Activated CD4-positive, alpha-beta T cell treated with anti-CD3 and anti-CD28 coated beads, Interleukin-2, amount 50 U/mL, for 48 hours (primary cell): ENCODE results near the gene KRT6A.
"Not testable (repeated sequence)": the region's sequence is repeated elsewhere in the genome, so short reads cannot be mapped to it uniquely, and the experiment has no call there.

Experiments
- DNase-seq, 2 experiments: peaks; one replicate each; pipeline ENCODE4 v3.0.0-alpha.2; 2020

Gene KRT6A

DNA sequence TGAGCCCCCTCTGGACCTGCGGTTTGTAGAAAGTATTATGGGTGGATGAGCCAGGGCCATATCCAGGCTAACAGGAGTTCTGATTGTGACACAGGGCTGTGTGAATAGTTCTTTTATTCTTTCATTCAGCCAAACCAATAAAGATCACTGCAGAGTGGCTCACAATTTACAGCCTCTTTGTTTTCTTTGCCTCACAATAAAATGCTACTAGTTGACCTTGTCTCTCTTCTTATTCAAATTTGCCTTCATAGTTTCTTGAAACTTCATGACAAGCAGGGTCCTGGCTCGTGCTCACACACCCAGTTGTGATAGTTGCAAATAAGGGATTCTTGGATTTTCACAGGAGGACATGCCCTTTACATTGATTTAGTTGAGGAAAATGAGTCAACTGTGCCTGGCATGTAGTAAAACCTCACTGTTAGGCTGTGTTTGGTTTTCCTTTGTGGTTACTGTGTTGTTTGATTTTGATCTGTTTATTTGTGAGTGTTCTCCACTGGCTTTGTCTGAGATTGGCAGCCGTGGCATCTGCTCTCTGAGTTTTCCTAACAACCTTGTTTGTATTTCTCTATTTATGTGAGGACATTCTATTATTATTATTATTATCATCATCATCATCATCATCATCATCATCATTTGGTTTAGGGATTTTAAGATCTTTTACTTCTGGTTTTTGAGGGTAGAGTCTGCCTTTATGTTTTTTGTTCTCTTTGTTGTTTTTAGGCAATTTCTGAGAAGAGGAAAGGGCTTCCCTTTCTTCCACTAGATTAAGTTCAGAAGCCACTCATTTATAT lies 38.5 kb downstream of the KRT6A start:
- DNase-seq = no peak

DNA sequence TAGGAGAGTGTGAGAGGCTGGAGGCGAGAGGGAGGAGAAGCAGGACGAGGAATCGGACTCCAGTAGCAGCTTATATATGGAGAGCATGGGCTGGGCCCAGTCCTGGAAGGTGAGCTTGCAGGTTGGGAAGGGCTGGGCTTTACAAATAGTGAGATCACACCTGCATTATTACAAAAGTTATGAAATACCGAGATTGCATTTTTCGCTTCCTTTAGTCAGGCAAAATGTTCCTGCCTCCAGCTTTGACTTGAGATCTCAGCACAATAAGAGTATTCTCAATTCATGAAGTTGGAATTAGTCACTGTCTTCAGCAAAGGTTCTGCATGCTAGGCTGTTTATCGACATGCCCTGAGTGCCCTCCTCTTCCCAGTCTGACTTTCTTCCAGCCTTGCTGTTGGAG lies 41.0 kb downstream of the KRT6A start, which contains the start of gene KRT6B:
Gene KRT6B (minus strand): TSS at position 46 of the 400 bp plus-strand sequence. CDS start 68 bp downstream, outside the sequence.
- DNase-seq = no peak

DNA sequence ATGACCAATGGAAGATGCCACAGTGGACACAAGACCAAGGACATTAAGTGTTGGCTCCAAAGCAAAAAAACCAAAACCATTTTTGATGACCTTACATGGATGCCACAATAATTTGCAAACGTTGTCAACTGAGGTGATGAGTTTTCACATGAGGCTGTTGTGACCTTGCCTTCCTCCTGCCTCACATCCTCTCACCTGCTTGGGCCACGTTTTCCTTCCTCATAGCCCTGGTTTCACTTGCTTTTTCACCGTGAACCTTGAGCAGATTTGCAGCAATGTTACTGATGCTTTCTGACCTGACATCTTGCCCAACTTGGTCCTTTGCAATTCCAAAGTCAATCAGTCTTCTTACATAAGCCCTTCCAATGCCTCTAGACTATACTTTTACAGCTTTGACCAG lies 44.8 kb downstream of the KRT6A start:
- DNase-seq = no peak

GRCh38 chr12:52447196-52447595 lies 45.9 kb downstream of the KRT6A start:
- DNase-seq = not testable (repeated sequence)

DNA sequence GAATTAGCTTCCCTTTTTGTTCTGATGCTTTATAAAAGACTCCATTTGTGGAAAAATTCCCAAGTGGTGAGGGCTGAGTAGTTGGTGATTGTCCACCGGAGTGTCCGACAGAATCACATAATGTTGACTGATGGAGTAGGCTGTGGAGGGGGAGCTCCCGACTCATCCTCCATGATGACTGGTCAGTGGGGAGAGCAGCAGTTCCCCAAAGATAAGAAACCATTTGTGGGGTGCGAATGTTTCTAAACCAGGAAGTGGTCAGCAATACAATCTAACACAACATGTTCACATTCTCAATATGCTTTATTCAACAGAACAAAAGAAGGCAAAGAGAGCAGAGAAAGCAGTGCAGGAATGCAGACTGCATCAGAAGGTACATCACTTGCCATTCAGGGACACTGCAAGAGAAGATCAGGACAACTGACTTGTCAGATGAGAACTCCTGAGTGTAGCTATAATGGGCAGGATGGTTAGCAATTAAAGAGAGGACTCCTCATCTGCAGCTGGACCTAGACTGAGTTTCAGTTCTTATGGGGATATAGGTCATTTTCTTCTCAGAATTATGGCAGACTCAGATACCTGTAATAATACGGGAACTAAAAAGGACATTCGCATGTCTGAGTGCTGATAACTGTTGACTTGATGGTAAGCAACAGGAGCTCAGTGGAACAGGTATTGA lies 46.6 kb downstream of the KRT6A start:
- no peak for DNase-seq

DNA sequence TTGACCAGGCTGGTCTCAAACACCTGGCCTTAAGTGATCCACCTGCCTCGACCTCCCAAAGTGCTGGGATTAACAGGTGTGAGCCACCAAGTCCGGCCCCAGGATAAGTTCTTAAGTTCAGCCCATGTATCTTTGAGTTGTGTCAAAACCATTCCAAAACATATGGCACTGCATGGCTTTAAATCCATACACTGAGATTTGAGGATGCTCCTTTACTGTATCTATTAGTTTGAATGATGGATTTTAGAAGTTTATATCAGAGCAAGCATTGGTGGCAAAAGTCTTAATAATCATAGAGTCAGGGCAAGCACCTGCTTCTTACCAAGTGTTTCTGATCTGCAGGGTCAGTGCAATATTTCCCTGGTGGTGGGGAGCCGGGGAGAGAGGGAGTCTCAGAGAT lies 47.2 kb downstream of the KRT6A start:
- no peak for DNase-seq

DNA sequence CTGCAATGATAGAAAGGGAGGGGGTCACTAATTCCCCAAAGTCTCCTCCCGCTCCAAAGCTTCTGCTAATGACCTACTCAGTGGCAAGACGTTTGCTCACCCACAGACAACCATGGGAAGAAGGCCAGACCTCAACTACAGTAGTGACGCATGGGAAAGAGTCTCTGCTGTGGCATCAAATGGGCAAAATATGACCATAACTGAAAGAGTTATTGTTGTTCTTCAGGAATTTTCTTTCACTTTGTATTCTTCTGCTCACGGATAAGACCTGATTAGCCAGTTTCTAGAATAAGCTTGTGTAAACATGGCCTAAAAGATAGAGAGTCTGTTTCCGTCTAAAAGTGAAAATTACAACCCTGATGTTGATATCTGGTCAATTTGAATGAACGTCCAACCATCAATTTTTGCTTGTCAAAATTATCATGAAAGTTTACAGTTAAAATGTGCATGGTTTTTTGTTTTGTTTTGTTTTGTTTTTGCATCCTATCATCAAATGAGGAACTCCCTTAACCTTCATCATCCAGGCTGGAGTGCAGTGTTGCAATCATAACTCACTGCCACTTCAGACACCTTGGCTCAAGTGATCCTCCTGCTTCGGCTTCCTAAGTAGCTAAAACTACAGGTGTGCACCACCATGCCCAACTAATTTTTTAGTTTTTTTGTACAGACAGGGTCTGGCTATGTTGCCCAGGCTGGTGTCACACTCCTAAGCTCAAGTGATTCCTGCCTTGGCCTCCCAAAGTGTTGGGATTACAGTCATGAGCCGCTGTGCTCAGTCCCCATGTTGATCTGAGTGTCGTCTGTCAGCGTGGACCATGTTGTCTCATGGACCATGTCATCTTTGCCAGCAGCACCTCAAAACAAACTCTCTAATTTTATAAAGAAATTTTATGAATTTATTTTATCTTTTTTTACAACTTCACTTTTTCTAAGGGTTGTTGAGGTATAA lies 48.1 kb downstream of the KRT6A start:
- no peak for DNase-seq

- DNase-seq = no peak
Observed at GRCh38 chr12:52443966-52444365, 49.1 kb downstream of the KRT6A start.

DNA sequence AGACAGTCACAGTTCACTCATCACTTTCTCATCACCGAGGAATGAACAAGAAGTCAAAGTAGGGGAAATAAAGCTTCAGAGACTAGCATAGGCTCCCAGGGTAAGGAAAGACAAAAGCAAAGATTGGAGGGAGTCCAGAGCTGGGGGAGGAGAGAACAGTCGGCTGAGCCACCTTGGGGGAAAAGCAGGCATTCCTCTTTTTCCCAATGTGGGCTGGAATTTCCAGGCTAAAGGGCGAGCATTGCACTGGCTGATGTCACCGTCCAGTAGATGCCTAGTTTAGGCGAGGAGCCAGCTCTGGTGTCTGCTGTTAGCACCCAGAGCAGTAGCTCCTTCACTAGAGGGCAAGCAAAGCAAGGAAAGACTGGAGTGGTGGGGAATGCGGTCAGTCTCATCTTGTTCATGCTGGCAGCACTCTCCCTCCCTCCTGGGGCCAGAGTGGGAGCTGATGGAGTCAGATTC lies 50.4 kb downstream of the KRT6A start:
- DNase-seq = no peak

GRCh38 chr12:52441320-52441911 lies 51.6 kb downstream of the KRT6A start:
- DNase-seq = no peak

- no peak for DNase-seq
Observed at GRCh38 chr12:52440821-52441319, 52.2 kb downstream of the KRT6A start.

GRCh38 chr12:52439845-52440244 lies 53.2 kb downstream of the KRT6A start:
- no peak for DNase-seq

DNA sequence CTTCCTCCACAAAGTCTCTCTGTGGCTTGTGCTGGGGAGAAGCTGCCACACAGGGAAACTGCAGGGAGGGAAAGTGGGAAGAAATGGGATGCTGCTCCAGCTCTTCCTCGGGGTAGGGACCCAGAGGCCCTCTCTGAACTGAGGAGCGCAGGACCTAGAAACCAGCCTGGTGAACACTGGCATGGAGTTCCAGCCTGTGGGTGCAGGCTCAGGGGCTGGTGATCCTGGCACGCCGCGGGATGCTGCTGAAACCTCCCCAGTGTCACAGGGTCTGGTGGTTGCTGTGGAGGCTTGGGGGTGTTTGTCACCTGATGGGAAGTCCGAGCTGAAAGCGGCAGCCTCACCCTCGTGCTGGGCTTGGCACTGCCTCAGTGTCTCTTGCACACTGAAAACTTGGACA lies 53.6 kb downstream of the KRT6A start:
- no peak for DNase-seq

DNA sequence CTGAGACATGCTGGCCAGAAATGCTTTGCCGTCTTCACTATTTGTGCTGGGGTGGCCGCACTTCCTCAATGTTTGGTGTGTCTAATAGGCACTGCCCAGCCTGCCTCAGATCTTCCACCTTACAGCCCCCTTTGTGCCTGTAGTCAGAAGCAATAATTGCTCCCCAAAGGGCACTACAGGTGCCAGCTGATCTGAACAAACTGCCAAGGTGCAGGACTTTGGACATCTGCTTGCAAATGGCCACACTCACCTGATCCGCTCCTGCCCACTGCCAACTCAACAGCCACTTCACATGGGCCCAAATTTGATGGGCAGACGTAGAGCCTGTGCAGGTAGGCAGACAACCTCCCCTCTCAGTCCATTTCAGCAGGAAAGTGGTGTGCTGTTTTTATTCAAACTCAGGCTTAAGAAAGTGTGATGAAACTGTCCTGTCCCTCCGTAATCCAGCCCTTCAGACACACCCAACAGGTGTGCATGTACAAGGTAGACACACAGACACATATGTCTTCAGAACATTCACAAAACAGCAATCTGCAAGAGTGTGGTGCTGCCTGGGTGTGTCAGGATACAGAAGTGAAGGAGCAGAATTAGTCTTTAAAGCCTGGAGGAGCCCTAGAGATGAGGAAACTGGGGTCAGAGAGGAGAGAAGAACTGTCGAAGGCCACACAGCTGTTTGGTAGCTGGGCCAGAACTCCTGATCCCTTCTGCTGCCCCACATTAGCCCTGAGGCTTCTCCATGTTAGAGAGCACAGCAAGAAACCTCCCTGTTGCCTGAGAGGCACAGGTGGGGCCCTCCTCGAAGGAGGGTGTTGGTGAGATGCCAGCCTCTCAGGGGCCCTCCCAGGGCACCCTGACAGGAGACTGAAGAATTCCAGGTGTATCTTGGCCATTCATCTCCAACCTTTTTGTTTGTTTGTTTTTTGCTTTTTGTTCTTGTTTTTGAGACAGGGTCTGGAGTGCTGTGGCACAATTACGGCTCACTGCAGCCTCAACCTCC lies 54.5 kb downstream of the KRT6A start:
- no peak for DNase-seq

- no peak for DNase-seq
Observed at GRCh38 chr12:52437508-52437907, 55.5 kb downstream of the KRT6A start.
